GM20000 (cell line): ENCODE measurements around the gene WDR7.

ENCODE experiments used
- DNase-seq: peaks from one replicate; pipeline ENCODE4 v3.0.0; 2012; ENCODE audit warnings: low spot score
- CTCF ChIP-seq: IDR thresholded peaks from 2 replicates; pipeline ENCODE4 v1.5.1; 2012; ENCODE audit warnings: mild to moderate bottlenecking, control low read depth; ENCODE audit errors: extremely low read depth, missing control alignments

Gene WDR7

GRCh38 chr18:56872140-56872539 is 221.0 kb downstream of the WDR7 start:
- no peak for DNase-seq
- TF ChIP-seq CTCF = no peak

DNA sequence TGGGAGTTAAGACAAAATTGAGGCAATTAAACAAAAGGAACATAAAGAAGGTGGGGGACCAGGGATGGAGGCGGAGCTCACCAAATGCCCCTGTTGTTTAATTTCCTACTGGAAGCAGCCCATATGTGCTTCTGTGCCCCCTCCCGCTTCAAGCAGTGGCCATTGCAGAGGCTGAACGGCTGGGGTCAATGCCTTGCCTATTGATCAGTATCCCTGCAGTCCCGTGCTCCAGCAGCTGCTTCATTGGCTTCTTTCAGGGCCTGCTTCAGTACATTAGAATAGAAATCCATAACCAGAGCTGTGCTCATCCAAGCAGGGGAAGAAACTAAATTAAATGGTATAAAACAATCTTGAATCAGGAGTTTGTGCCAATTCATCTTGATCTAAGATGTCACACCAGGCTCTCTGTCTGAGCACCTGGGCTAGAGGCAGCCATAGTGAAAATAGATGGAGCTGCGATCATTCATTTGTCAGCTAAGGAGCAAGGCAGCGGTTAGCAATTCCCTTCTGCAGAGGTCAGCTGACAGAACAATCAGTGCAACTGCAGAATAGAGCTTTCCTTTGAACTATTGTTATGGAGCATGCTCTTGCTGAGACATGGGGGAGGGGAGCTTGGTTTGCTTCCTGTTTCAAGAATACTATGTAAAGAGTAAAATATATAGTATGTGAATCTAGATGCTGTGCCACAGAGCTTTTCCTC is 222.4 kb downstream of the WDR7 start:
- no peak for DNase-seq
- TF ChIP-seq CTCF = no peak

GRCh38 chr18:56878711-56879110 is 227.6 kb downstream of the WDR7 start:
- no peak for DNase-seq
- TF ChIP-seq CTCF = no peak

DNA sequence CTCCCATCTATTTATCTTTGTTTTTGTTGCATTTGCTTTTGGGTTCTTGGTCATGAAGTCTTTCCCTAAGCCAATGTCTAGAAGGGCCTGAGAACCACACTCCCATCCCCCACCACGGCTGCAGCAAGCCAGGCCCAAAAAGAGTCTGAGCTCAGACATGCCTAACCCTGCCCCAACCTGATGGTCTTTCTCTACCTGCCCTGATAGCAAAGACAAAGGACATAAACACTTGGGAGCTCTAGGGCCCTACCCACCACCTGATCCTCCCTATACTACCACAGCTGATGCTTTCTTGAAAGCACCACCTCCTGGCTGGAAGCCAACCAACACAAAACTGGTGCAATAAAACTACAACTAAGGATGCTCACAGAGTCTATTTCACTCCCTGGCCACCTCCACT is 233.4 kb downstream of the WDR7 start:
- TF ChIP-seq CTCF = no peak
- DNase-seq = no peak

DNA sequence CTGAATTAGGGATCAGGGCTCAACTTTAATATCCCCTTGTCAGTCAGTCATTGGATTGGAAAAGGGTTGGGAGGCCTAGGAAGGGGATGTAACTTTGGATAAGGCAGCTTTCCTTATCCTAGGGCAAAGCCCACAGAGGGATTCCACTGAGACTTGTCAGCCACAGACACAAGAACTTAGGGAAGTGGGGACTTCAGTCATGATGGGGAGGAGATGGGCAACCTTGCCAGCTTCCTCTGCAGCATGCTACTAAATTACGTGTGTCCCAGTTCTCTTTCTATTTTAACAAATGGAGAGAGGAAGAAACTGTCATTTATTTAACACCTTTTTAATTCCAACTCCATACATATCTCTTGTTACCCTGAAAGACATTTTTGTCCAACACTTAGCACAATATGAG is 237.8 kb downstream of the WDR7 start:
- no peak for DNase-seq
- no peak for TF ChIP-seq CTCF

DNA sequence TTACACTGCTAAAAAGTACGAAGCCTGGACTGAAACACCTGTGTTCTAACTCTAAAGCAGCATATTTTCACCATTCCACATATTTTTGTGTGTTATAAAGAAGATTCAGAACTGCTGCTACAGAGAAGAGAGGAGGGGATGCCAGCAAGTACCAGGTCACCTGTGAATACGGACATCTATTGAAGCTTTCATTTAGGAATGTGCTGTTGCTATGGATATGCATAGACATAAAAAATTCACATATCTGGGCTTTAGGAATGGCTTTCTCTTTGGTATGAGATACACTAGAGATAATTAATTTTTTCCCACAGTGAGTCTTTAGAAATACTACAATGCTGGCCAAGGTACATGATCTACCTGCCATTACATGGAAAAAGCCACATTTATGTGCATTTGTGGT is 238.5 kb downstream of the WDR7 start:
- no peak for DNase-seq
- no peak for TF ChIP-seq CTCF

DNA sequence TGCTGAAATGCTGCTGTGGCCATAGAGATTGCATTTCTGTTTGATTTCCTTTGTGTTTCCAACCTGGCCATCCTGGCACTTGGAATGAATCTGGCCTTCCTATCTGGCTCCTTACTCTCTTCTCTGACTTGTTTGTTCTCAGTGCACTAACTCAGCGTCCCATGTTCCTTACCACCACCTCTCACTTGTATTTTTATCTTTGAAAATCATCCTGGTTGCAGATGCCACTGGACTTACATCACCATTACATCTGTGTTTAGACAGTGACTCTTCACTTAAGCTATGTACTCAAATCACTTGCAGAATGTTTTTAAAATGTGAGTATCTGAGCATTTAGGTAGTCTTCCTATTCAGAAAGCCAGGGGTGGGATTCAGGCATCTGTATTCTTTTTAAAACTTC is 239.5 kb downstream of the WDR7 start:
- DNase-seq = no peak
- TF ChIP-seq CTCF = no peak
